GM21576 (cell line): Measurements from ENCODE around the gene S100A5.
"Not testable (repeated sequence)": the region's sequence is repeated elsewhere in the genome, so short reads cannot be mapped to it uniquely, and the experiment has no call there.

Experiments used
- ATAC-seq: cut with Tn5 transposase; IDR thresholded peaks from one replicate; pipeline ENCODE4 v1.9.1; 2021; ENCODE audit warnings: mild to moderate bottlenecking, moderate library complexity; ENCODE audit not compliant: unreplicated experiment

S100A5 gene

GRCh38 chr1:153535242-153536011, 5.3 kb downstream of the S100A5 start, which contains the start of gene S100A6:
TSS of gene S100A6 (minus strand) at chr1:153535991. CDS start at chr1:153535339, 652 bp downstream.
- no peak for ATAC-seq

GRCh38 chr1:153534925-153535241, 5.9 kb downstream of the S100A5 start:
- no peak for ATAC-seq

GRCh38 chr1:153534226-153534924, 6.4 kb downstream of the S100A5 start:
- ATAC-seq = no peak

GRCh38 chr1:153533689-153534201, 7.0 kb downstream of the S100A5 start:
- no peak for ATAC-seq

- ATAC-seq = no peak
These were observed 7.8 kb downstream of the S100A5 start for GRCh38 chr1:153532769-153533599.

GRCh38 chr1:153532181-153532580, 8.6 kb downstream of the S100A5 start:
- no peak for ATAC-seq

GRCh38 chr1:153531638-153532037, 9.1 kb downstream of the S100A5 start:
- no peak for ATAC-seq

GRCh38 chr1:153527683-153528040, 13.1 kb downstream of the S100A5 start:
- no peak for ATAC-seq

GRCh38 chr1:153527023-153527682, 13.6 kb downstream of the S100A5 start:
- ATAC-seq = no peak

GRCh38 chr1:153526132-153526543, 14.6 kb downstream of the S100A5 start:
- ATAC-seq = no peak

- no peak for ATAC-seq
These were observed 15.5 kb downstream of the S100A5 start for GRCh38 chr1:153525088-153525728.

- ATAC-seq = not testable (repeated sequence)
These were observed 18.2 kb downstream of the S100A5 start for GRCh38 chr1:153522353-153523048.

- ATAC-seq = not testable (repeated sequence)
These were observed 18.9 kb downstream of the S100A5 start for GRCh38 chr1:153521808-153522207.

- ATAC-seq = no peak
These were observed 19.8 kb downstream of the S100A5 start for GRCh38 chr1:153520818-153521476.

GRCh38 chr1:153520137-153520691, 20.5 kb downstream of the S100A5 start:
- ATAC-seq = not testable (repeated sequence)

- no peak for ATAC-seq
These were observed 21.5 kb downstream of the S100A5 start for GRCh38 chr1:153519242-153519641.

- ATAC-seq = no peak
These were observed 25.0 kb downstream of the S100A5 start for GRCh38 chr1:153515504-153516394.

GRCh38 chr1:153513666-153514065, 27.1 kb downstream of the S100A5 start:
- ATAC-seq = no peak
